HEK293 (cell line): ENCODE results near the gene GJC1.

Source experiments
- CTCF ChIA-PET: fragments of 350-600 bp; formaldehyde crosslinking; extraction: SDS; loops from one replicate; lab custom pipeline; 2021; ENCODE audit warnings: antibody characterized with exemption; lab: Yijun Ruan, JAX
- POLR2A ChIA-PET: fragments of 300-600 bp; formaldehyde crosslinking; extraction: SDS; loops from one replicate; lab custom pipeline; 2020; ENCODE audit warnings: antibody characterized with exemption, inconsistent platforms; lab: Yijun Ruan, JAX
- H3K27ac ChIP-seq: fragments of 200-500 bp; sonication (Bioruptor generic); 2 replicates; pipeline ENCODE4 v1.5.1; 2014; ENCODE audit warnings: low read depth, low read length, control low read depth, inconsistent platforms; ENCODE audit errors: extremely low read depth
- H3K36me3 ChIP-seq, 2 experiments: fragments of 200-500 bp in 1 of 2; sonication (Bioruptor generic) in 1 of 2; 1 replicate in 1 of 2; 2 replicates in 1 of 2; pipeline ENCODE4 v1.5.1; 2014 to 2017; ENCODE audit warnings: inconsistent platforms in 2 of 2, low read length in 2 of 2; ENCODE audit not compliant: control insufficient read depth in 2 of 2, insufficient read depth in 1 of 2
- H3K4me1 ChIP-seq: fragments of 200-500 bp; sonication (Bioruptor generic); 2 replicates; pipeline ENCODE4 v1.5.1; 2014; ENCODE audit warnings: mild to moderate bottlenecking, low read length, inconsistent platforms; ENCODE audit not compliant: control insufficient read depth, insufficient read depth
- H3K4me3 ChIP-seq: 2 replicates; pipeline ENCODE4 v1.5.1; 2011; ENCODE audit warnings: low read depth, mild to moderate bottlenecking, control low read depth, low read length, moderate library complexity
- H3K9me3 ChIP-seq: fragments of 200-500 bp; sonication (Bioruptor generic); 2 replicates; pipeline ENCODE4 v1.5.1; 2014; ENCODE audit warnings: low read depth, low read length, inconsistent platforms; ENCODE audit not compliant: control insufficient read depth, insufficient read depth
- PBX3 ChIP-seq: sonication (generic); formaldehyde crosslinking; IDR thresholded peaks from 2 replicates; pipeline ENCODE4 v1.8.1; 2022; ENCODE audit warnings: mild to moderate bottlenecking, moderate library complexity, missing genetic modification reagents
- SCRT1 ChIP-seq: fragments of 450-650 bp; formaldehyde crosslinking; IDR thresholded peaks from 2 replicates; pipeline ENCODE4 v1.5.1; 2016; ENCODE audit warnings: missing biosample characterization, missing genetic modification characterization, borderline replicate concordance
- SP3 ChIP-seq: fragments of 450-650 bp; formaldehyde crosslinking; IDR thresholded peaks from 2 replicates; pipeline ENCODE4 v1.5.1; 2016; ENCODE audit warnings: missing biosample characterization, missing genetic modification characterization
- TRIM28 ChIP-seq: IDR thresholded peaks from 2 replicates; pipeline ENCODE4 v1.6.1; 2011; ENCODE audit warnings: low read length, control low read depth, borderline replicate concordance
- ZBTB20 ChIP-seq: fragments of 450-650 bp; formaldehyde crosslinking; IDR thresholded peaks from 2 replicates; pipeline ENCODE4 v1.5.1; 2016; ENCODE audit warnings: missing biosample characterization, missing genetic modification characterization
- ZBTB7A ChIP-seq: fragments of 450-650 bp; formaldehyde crosslinking; IDR thresholded peaks from 2 replicates; pipeline ENCODE4 v1.5.1; 2016; ENCODE audit warnings: low read depth, missing biosample characterization, missing genetic modification characterization
- ZNF214 ChIP-seq: fragments of 450-650 bp; formaldehyde crosslinking; IDR thresholded peaks from 2 replicates; pipeline ENCODE4 v1.5.1; 2017; ENCODE audit warnings: missing biosample characterization, mild to moderate bottlenecking, missing genetic modification characterization, borderline replicate concordance
- ZNF221 ChIP-seq: fragments of 450-650 bp; formaldehyde crosslinking; IDR thresholded peaks from 2 replicates; pipeline ENCODE4 v1.5.1; 2017; ENCODE audit warnings: missing biosample characterization, missing genetic modification characterization, borderline replicate concordance
- ZNF248 ChIP-seq: fragments of 450-650 bp; formaldehyde crosslinking; IDR thresholded peaks from 2 replicates; pipeline ENCODE4 v1.5.1; 2017; ENCODE audit warnings: missing biosample characterization, missing genetic modification characterization
- ZNF274 ChIP-seq, 2 experiments: fragments of 200-500 bp in 1 of 2; fragments of 450-650 bp in 1 of 2; sonication (Bioruptor generic) in 1 of 2; formaldehyde crosslinking in 1 of 2; IDR thresholded peaks; 2 replicates each; pipeline versions ENCODE4 v1.5.1 to v1.6.1; 2014 to 2016; ENCODE audit warnings: borderline replicate concordance in 1 of 2, inconsistent platforms in 1 of 2, low read length in 1 of 2, missing biosample characterization in 1 of 2, missing genetic modification characterization in 1 of 2
- ZNF280D ChIP-seq: fragments of 450-650 bp; formaldehyde crosslinking; IDR thresholded peaks from 2 replicates; pipeline ENCODE4 v1.5.1; 2016; ENCODE audit warnings: missing biosample characterization, missing genetic modification characterization
- ZNF292 ChIP-seq: fragments of 450-650 bp; formaldehyde crosslinking; IDR thresholded peaks from 2 replicates; pipeline ENCODE4 v1.5.1; 2016; ENCODE audit warnings: low read depth, missing biosample characterization, missing genetic modification characterization, borderline replicate concordance
- ZNF404 ChIP-seq: fragments of 450-650 bp; formaldehyde crosslinking; IDR thresholded peaks from 2 replicates; pipeline ENCODE4 v1.5.1; 2017; ENCODE audit warnings: missing biosample characterization, missing genetic modification characterization
- ZNF510 ChIP-seq: fragments of 450-650 bp; formaldehyde crosslinking; IDR thresholded peaks from 2 replicates; pipeline ENCODE4 v1.5.1; 2018; ENCODE audit warnings: mild to moderate bottlenecking, missing genetic modification characterization, missing biosample characterization; ENCODE audit not compliant: insufficient replicate concordance
- ZNF514 ChIP-seq: fragments of 450-650 bp; formaldehyde crosslinking; IDR thresholded peaks from 2 replicates; pipeline ENCODE4 v1.5.1; 2016; ENCODE audit warnings: missing biosample characterization, missing genetic modification characterization
- ZNF548 ChIP-seq: fragments of 450-650 bp; formaldehyde crosslinking; IDR thresholded peaks from 2 replicates; pipeline ENCODE4 v1.5.1; 2016; ENCODE audit warnings: missing biosample characterization, missing genetic modification characterization
- ZNF561 ChIP-seq: fragments of 450-650 bp; IDR thresholded peaks from 2 replicates; pipeline ENCODE4 v1.5.1; 2018; ENCODE audit warnings: missing biosample characterization, missing genetic modification characterization, borderline replicate concordance
- ZNF585B ChIP-seq: fragments of 450-650 bp; formaldehyde crosslinking; IDR thresholded peaks from 2 replicates; pipeline ENCODE4 v1.5.1; 2016; ENCODE audit warnings: missing biosample characterization, missing genetic modification characterization
- ZSCAN18 ChIP-seq: fragments of 450-650 bp; formaldehyde crosslinking; IDR thresholded peaks from 2 replicates; pipeline ENCODE4 v1.5.1; 2016; ENCODE audit warnings: missing biosample characterization, missing genetic modification characterization

The GJC1 gene

DNA sequence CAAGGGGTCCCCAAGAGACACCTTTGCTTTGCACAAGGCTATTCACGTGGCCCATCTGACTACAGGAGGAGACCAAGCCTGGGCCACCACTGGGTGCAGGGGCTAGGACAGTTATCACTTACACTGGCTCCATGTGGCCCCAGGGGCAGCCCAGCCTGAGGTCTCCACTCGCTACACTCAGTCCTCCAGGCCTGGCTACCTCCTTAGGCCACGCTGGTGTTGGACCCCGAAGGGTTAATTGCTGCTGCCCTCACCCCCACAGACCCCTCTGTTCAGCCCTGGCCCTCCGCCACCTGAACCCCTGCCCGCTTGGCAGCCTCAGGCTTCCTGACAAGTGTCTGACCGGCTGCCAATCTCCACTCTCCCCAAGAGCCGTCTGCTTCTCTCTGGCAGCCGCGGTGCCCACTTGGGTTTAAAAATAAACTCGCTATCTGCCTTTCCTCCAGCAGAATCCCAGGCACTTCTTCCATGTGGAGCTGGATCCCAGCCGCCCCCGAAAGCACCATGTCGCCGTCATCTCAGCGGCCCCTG is 43.5 kb downstream of the GJC1 start (continued):
- TF ChIP-seq ZNF280D, result no peak
- no peak for TF ChIP-seq ZBTB20 (tag by site-specific recombination)
- TF ChIP-seq ZNF561 (tag by site-specific recombination), result no peak
- TF ChIP-seq SP3 (tag by site-specific recombination), result no peak
- TF ChIP-seq ZNF221 (tag by site-specific recombination), result no peak
- no peak for TF ChIP-seq ZNF585B (tag by site-specific recombination)
- TF ChIP-seq TRIM28, result no peak
- TF ChIP-seq ZNF292 (tag by site-specific recombination), result no peak
- no peak for TF ChIP-seq ZNF404 (tag by site-specific recombination)

DNA sequence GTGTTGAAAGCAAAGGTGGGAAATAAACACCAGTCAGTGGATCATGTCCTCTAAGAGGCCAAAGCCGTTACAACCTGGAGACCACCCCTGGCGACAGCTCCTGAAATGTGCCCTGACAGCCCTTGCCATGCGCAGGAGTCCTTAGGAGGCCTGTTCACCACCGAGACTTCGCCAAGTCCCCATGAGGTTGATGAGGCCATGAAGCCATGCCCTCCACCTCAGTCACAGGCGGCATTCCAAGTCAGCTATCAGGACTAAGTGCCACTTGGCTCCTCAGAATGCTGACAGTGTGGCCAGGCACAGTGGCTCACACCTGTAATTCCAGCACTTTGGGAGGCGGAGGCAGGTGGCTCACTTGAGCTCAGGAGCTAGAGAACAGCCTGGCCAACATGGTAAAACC is 44.2 kb downstream of the GJC1 start:
- TF ChIP-seq PBX3 (CRISPR knock-in tag) (no peak), ZNF214 (tag by site-specific recombination) (no peak), ZNF510 (tag by site-specific recombination) (no peak), ZNF514 (tag by site-specific recombination) (no peak), ZBTB7A (tag by site-specific recombination) (no peak), ZNF248 (tag by site-specific recombination) (no peak), ZSCAN18 (tag by site-specific recombination) (no peak), SCRT1 (tag by site-specific recombination) (no peak), ZNF548 (tag by site-specific recombination) (no peak), ZNF274 (IDR thresholded peaks at IDR 0.05; ENCODE audit: low read length) (no peak), ZNF274 (tag by site-specific recombination; IDR thresholded peaks at IDR 0.05; ENCODE audit: borderline replicate concordance) (no peak)
- POLR2A ChIA-PET, result no interaction called here
- Histone ChIP-seq H3K36me3 (no peaks in the 10 kb centered on the region), H3K4me3 (no peak overlapping the region), H3K9me3 (no peaks in the 10 kb centered on the region), H3K4me1 (no peaks in the 10 kb centered on the region), H3K27ac (no peak overlapping the region)
- CTCF ChIA-PET, result interaction anchor here (0.6 to 18.2 kb wide), 5 partner anchors 15 to 506 kb away, joined by 3 to 461 read pairs (median 4); no protein-coding TSS in a partner anchor
